NCI-H1694 treated with DMSO at 0.1 percent for 48 hours (cell line): ENCODE data around the gene FAM222B.

Experiments
- DNase-seq: peaks from one replicate; lab custom pipeline; 2025; lab: John Stamatoyannopoulos, UW

The FAM222B gene

GRCh38 chr17:28773736-28774135, 68.9 kb downstream of the FAM222B start:
- DNase-seq: no peak

DNA sequence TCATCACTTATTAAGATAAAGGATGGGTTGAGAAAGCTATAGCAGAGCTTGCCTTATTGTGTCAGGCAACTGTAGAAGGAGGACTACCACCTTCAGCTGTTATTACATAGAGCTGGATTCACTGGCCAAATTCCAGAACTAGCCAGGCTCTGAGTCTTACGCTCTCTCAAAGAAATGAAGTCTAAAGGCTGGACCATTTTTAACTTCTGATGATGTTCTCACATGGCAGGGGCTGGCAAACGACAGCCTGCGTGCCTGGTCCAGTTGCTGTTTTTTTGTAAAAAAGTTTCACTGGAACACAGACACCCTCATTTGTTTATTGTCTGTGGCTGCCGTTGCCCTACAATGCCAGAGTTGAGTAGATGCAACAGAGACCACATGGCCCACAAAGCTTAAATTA, 77.6 kb downstream of the FAM222B start:
- DNase-seq: no peak

- DNase-seq: peak; percentile 78
Measured at GRCh38 chr17:28763804-28764266, 78.8 kb downstream of the FAM222B start.

DNA sequence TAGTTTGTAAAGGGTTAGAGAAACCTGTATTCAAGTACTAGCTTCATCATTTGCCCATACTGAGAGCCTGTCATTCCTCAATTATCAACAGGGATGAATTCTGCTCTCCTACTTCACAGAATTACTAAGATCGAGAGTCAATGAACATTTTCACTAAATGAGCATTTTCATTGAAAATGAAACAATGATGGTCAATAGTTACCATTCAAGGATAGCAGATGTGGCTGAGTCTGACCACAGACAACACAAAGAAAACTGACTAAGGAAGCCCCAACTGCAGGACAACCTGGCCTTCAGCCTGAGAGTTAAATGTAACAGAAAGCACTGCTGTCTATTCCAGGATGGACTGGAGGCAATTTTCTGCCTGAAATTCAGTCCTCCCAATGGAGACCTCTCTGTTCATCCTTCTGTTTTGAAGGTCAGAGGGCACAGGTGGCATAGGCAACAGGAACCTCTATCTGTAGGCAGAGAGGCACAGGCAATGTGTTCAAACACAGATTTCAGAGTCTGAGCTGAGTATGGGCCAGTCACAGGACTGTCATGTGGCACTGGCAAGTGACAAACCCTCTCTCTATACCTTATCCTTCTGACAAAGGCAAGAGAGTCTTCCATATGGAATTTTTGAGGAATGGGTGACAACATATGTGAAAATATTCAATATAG, 79.3 kb downstream of the FAM222B start:
- no peak for DNase-seq

GRCh38 chr17:28760601-28761562, 81.7 kb downstream of the FAM222B start:
- no peak for DNase-seq

- DNase-seq: no peak
Measured at GRCh38 chr17:28759256-28759865, 83.2 kb downstream of the FAM222B start.

DNA sequence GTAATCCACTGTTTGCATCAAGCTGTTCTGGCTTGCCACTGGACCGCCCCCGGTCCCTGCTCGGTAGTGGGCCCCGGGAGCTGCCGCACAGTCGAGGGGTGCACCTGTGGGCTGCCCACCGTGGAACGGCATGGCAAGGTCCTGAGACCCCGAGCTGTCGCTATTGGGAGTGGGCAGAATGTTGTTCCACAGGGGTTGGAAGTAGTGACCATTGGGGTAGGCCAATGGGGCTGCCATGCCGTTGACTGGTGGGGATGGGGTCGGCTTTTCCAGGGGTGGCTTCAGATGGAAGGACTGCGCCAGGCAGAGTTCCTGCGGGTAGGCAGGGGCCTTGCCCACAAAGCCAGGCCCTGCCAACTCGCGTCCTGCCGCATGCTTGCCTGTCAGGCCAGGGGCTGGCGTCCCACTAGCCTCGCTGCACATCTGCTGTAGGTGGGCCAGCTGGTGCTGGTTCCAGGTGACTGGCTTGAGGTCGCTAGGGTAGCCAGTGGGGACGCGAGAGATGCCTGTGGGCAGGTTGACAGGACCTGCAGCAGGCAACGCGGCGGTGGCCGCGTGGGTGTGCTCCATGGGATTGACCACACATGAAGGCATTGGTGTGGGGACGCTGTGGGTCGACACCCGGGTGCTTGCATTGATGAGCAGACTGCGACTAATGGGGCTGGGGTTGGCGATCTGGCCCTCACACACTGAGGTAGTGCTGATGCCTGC, 84.0 kb downstream of the FAM222B start:
- DNase-seq: no peak

- no peak for DNase-seq
Measured at GRCh38 chr17:28756049-28756804, 86.4 kb downstream of the FAM222B start.

- DNase-seq: no peak
Measured at GRCh38 chr17:28755486-28755885, 87.1 kb downstream of the FAM222B start.

GRCh38 chr17:28751600-28752366, 90.8 kb downstream of the FAM222B start:
- no peak for DNase-seq

DNA sequence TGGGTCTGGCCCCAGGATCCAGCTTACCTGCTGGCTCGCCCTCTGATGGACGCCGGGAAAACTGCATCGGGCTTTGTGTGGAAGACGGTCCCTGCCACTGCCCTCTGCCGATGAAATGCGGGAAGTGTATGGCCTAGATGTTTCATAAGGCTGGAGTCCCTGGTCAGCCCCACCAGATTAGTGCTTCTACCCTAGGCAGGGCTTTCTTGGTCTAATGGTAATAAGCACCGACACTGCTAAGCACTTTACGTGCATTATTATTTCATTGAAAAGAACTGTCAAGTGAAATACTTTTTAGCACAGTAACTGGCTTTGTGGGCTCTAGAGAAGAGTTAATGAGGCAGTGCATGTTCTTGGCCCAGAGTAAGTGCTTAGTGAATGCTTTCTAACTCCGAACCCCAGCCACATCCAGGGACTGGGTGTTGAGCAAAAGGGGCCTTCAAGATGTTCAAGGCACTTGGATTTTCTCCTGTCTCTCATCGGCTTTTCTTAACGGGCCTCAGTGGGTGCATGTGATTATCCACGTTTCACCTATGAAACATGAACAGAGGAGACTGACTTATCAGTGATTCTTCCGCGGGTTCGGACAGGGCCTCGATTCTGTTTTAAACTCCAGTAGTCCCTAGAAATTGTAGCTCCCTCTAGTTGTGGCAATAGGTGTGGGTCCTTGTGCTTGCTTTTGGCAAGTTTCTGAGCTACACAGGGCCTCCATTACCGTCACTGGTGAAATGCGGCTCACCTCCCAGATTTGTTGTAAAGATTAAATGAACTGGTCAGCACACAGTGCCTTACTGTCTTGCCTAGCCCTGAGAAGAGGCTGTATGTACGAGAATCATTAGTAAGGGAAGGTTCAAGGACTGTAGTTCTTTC, 92.2 kb downstream of the FAM222B start:
- peak; percentile 93 for DNase-seq

- no peak for DNase-seq
Measured at GRCh38 chr17:28749516-28750177, 92.9 kb downstream of the FAM222B start.

GRCh38 chr17:28748852-28749515, 93.6 kb downstream of the FAM222B start:
- DNase-seq: no peak

- no peak for DNase-seq
Measured at GRCh38 chr17:28747801-28748750, 94.5 kb downstream of the FAM222B start.

- DNase-seq: peak; percentile 58
Measured at GRCh38 chr17:28747051-28747691, 95.4 kb downstream of the FAM222B start.

GRCh38 chr17:28746611-28747050, 96.0 kb downstream of the FAM222B start:
- DNase-seq: peak; percentile 80
